Endothelial cell of umbilical vein (primary cell): ENCODE results near the gene MTA1.

Experiments
- CTCF ChIP-seq, 2 donors: IDR thresholded peaks; 1 replicate in 1 of 2; 2 replicates in 1 of 2; pipeline ENCODE4 v1.5.1; 2011; ENCODE audit warnings: low read length in 2 of 2, mild to moderate bottlenecking in 2 of 2, moderate library complexity in 2 of 2, control low read depth in 1 of 2, inconsistent platforms in 1 of 2, low read depth in 1 of 2; ENCODE audit not compliant: insufficient read depth in 1 of 2; ENCODE audit errors: extremely low read depth in 1 of 2
- EZH2 ChIP-seq: IDR thresholded peaks from 2 replicates; pipeline ENCODE4 v1.6.1; 2012; ENCODE audit warnings: borderline replicate concordance, low read depth, mild to moderate bottlenecking, moderate library complexity, low read length, inconsistent platforms; ENCODE audit not compliant: severe bottlenecking
- FOS ChIP-seq: IDR thresholded peaks from 2 replicates; pipeline ENCODE4 v1.6.1; 2011; ENCODE audit warnings: mild to moderate bottlenecking, low read length, moderate library complexity, borderline replicate concordance; ENCODE audit not compliant: insufficient read depth
- GATA2 ChIP-seq: IDR thresholded peaks from 2 replicates; pipeline ENCODE4 v1.7.0; 2011; ENCODE audit warnings: low read depth, mild to moderate bottlenecking, moderate library complexity, mixed read lengths, low read length; ENCODE audit not compliant: insufficient read length, insufficient read depth
- MYC ChIP-seq: IDR thresholded peaks from one replicate; pipeline ENCODE4 v1.6.1; 2011; ENCODE audit warnings: mild to moderate bottlenecking, low read depth, low read length
- POLR2A ChIP-seq: IDR thresholded peaks from 2 replicates; pipeline ENCODE4 v1.6.1; 2012; ENCODE audit warnings: low read depth, mild to moderate bottlenecking, control low read depth, low read length
- POLR2AphosphoS5 ChIP-seq: IDR thresholded peaks from 2 replicates; pipeline ENCODE4 v1.6.1; 2012; ENCODE audit warnings: low read depth, mild to moderate bottlenecking, control low read depth, low read length, moderate library complexity; ENCODE audit not compliant: insufficient read depth

GRCh38 chr14:105414456-105415371 is 4.9 kb upstream of the MTA1 start:
- TF ChIP-seq CTCF (IDR thresholded peaks at IDR 0.05; ENCODE audit: extremely low read depth in 1 of 2, insufficient read depth in 1 of 2, low read depth in 1 of 2, low read length in 2 of 2) = peak; percentile 65 to 71
- no peak for TF ChIP-seq GATA2
- no peak for TF ChIP-seq EZH2
- TF ChIP-seq POLR2AphosphoS5 = peak; percentile 55
- TF ChIP-seq POLR2A = no peak
- no peak for TF ChIP-seq FOS
- TF ChIP-seq MYC = no peak
